ENCODE results near the gene SMPD4. TPM values are rescaled to one million over a fixed set of nuclear protein-coding genes. Genes with fewer than 3 reads are reported as not detected.
"Not testable (repeated sequence)": the region's sequence is repeated elsewhere in the genome, so short reads cannot be mapped to it uniquely, and the experiment has no call there.

SMPD4 gene
- total RNA-seq, 1 donor from 2014 or later = 25.6 TPM

- intact Hi-C loops (cut with DNase I); ATAC-seq; DNase-seq (ENCODE audit: missing footprints): not testable (repeated sequence)
Observed at GRCh38 chr2:130128464-130128863, 52.9 kb downstream of the SMPD4 start.

- ATAC-seq; intact Hi-C loops (cut with DNase I); DNase-seq (ENCODE audit: missing footprints): not testable (repeated sequence)
Observed at GRCh38 chr2:130127726-130128125, 53.7 kb downstream of the SMPD4 start.

GRCh38 chr2:130120924-130121323, 60.5 kb downstream of the SMPD4 start:
- ATAC-seq; DNase-seq (ENCODE audit: missing footprints); intact Hi-C loops (cut with DNase I): not testable (repeated sequence)

DNA sequence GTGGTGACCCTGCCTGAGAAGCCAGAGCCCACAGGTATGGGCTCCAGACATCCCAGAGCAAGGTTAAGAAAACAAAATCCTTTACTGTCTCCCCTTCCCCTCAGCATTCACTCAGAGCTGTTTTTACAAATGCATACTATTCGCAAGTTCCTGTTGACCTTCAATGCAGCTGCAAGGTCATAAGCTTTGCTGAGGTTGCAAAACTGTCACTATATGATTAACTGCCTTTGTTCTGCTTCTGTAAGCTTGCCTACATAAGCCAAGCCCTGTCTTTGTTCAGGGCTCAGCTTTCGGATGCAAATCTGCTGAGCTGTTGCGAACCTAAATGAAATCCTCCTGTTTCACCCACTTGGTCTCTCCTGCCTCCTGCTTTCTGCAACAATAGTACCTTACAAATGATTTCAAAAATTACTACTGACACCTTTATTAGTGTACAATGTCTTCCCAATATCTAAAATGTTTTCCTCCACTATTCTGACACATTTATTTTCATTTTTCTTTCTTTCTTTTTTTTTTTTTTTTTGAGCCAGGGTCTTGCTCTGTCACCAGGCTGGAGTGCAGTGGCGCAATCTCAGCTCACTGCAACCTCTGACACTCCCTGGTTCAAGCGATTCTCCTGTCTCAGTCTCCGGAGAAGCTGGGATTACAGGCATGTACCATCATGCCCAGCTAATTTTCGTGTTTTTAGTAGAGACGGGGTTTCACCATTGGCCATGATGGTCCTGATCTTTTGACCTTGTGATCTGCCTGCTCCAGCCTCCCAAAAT, 78.6 kb downstream of the SMPD4 start:
- ATAC-seq; DNase-seq (ENCODE audit: missing footprints); intact Hi-C loops (cut with DNase I): not testable (repeated sequence)

Other genes starting within 250 kb of the SMPD4 start
- gene RAB6C, start 201.9 kb downstream of the SMPD4 start, total RNA-seq = 0.16 TPM
- not detected for gene POTEF, start 52.4 kb downstream of the SMPD4 start, total RNA-seq
- gene CCDC74B, start 36.5 kb downstream of the SMPD4 start, total RNA-seq = 0.97 TPM
- 595 TPM for gene MZT2B, start 660 bp upstream of the SMPD4 start, total RNA-seq
- 80.0 TPM for gene TUBA3E, start 16.8 kb upstream of the SMPD4 start, total RNA-seq
- 63.7 TPM for gene IMP4, start 161.3 kb upstream of the SMPD4 start, total RNA-seq
- gene PTPN18, start 174.5 kb upstream of the SMPD4 start, total RNA-seq = 16.9 TPM

All from Right ventricle myocardium inferior (tissue), 1 donor.